Activated CD4-positive, alpha-beta T cell treated with anti-CD3 and anti-CD28 coated beads, Interleukin-2, amount 10 ng/mL, durations not matched to agents 7 days and 5 days (primary cell): ENCODE results near the gene PRX. TPM values are rescaled to one million over a fixed set of nuclear protein-coding genes. Genes with fewer than 3 reads are reported as not detected.
"Not testable (repeated sequence)": the region's sequence is repeated elsewhere in the genome, so short reads cannot be mapped to it uniquely, and the experiment has no call there.

Source experiments
- CTCF ChIA-PET: fragments of 350-600 bp; sonication (Branson Sonifier 250); formaldehyde crosslinking; loops from one replicate; lab custom pipeline; 2021; ENCODE audit warnings: antibody characterized with exemption; lab: Charles Lee
- POLR2A ChIA-PET: fragments of 350-600 bp; sonication (Branson Sonifier 250); formaldehyde crosslinking; loops from one replicate; lab custom pipeline; 2021; ENCODE audit warnings: antibody characterized with exemption; lab: Charles Lee
- DNase-seq: peaks from one replicate; pipeline ENCODE4 v3.0.0-alpha.2; 2020
- H3K27ac Mint-ChIP-seq: one replicate; pipeline ENCODE4 v1.8.0; 2021; ENCODE audit warnings: mild to moderate bottlenecking, moderate library complexity, mixed read lengths
- H3K27me3 Mint-ChIP-seq: one replicate; pipeline ENCODE4 v1.8.0; 2021; ENCODE audit warnings: mixed read lengths
- H3K36me3 Mint-ChIP-seq: one replicate; pipeline ENCODE4 v1.8.0; 2021; ENCODE audit warnings: low read depth, mixed read lengths
- H3K4me1 Mint-ChIP-seq: one replicate; pipeline ENCODE4 v1.8.0; 2021; ENCODE audit warnings: mixed read lengths
- H3K4me3 Mint-ChIP-seq: one replicate; pipeline ENCODE4 v1.8.0; 2021; ENCODE audit warnings: mild to moderate bottlenecking, moderate library complexity, mixed read lengths
- H3K9me3 Mint-ChIP-seq: one replicate; pipeline ENCODE4 v1.8.0; 2021; ENCODE audit warnings: mixed read lengths
- total RNA-seq, 2 experiments: library from RNA; stranded (reverse); gene quantifications; one replicate each; pipeline ENCODE4 v1.2.3, GENCODE V29; 2021

PRX gene
- under 1 TPM; 0.75 to 0.94 TPM for total RNA-seq

- no peaks in the 10 kb centered on the region for H3K36me3 Mint-ChIP-seq
- DNase-seq = no peak
- no peaks in the 10 kb centered on the region for H3K9me3 Mint-ChIP-seq
- no peaks in the 10 kb centered on the region for H3K27me3 Mint-ChIP-seq
- peak within 1 kb of the TSS; percentile 57 for H3K27ac Mint-ChIP-seq
- ChIA-PET POLR2A (interaction anchor here (0.6 kb wide), 1 partner anchor 26 kb away, joined by 5 read pairs; no protein-coding TSS in a partner anchor), CTCF (interaction anchor here (1.1 to 2.8 kb wide), 3 partner anchors 11 to 14 kb away, joined by 3 to 10 read pairs (median 5); no protein-coding TSS in a partner anchor)
- H3K4me3 Mint-ChIP-seq = no peak within 1 kb of the TSS
- H3K4me1 Mint-ChIP-seq = peaks cover 26% of the 10 kb centered on the region
These were observed at the start of gene PRX for GRCh38 chr19:40413291-40413845. TSS of gene PRX (minus strand) at chr19:40413378. CDS start at chr19:40407932, 5,446 bp downstream.

GRCh38 chr19:40461669-40462221 is 48.6 kb upstream of the PRX start:
- Mint-ChIP-seq H3K36me3 (peaks cover 6% of the 10 kb centered on the region), H3K27ac (no peak overlapping the region), H3K9me3 (no peaks in the 10 kb centered on the region), H3K4me3 (no peak overlapping the region), H3K27me3 (peaks cover 6% of the 10 kb centered on the region), H3K4me1 (peaks cover 32% of the 10 kb centered on the region)
- ChIA-PET CTCF (interaction anchor here (5.5 kb wide), 1 partner anchor 8 kb away, joined by 35 read pairs; no protein-coding TSS in a partner anchor), POLR2A (no interaction called here)
- no peak for DNase-seq

- no peak for DNase-seq
- Mint-ChIP-seq H3K27ac (no peak overlapping the region), H3K9me3 (no peaks in the 10 kb centered on the region), H3K4me1 (peaks cover 18% of the 10 kb centered on the region), H3K4me3 (no peak overlapping the region), H3K36me3 (no peaks in the 10 kb centered on the region), H3K27me3 (no peaks in the 10 kb centered on the region)
- POLR2A ChIA-PET = no interaction called here
- CTCF ChIA-PET = interaction anchor here (1.1 kb wide), 1 partner anchor 9 kb away, joined by 3 read pairs; no protein-coding TSS in a partner anchor
These were observed 47.0 kb upstream of the PRX start for GRCh38 chr19:40460185-40460584.

GRCh38 chr19:40458597-40458974 is 45.4 kb upstream of the PRX start:
- Mint-ChIP-seq H3K36me3 (no peaks in the 10 kb centered on the region), H3K4me1 (peaks cover 7% of the 10 kb centered on the region), H3K27ac (no peak overlapping the region), H3K4me3 (no peak overlapping the region), H3K9me3 (no peaks in the 10 kb centered on the region), H3K27me3 (no peaks in the 10 kb centered on the region)
- ChIA-PET CTCF (no interaction called here), POLR2A (no interaction called here)
- DNase-seq = no peak

GRCh38 chr19:40457953-40458596 is 44.9 kb upstream of the PRX start:
- ChIA-PET POLR2A (no interaction called here), CTCF (no interaction called here)
- Mint-ChIP-seq H3K27me3 (no peaks in the 10 kb centered on the region), H3K4me3 (no peak overlapping the region), H3K4me1 (peaks cover 7% of the 10 kb centered on the region), H3K27ac (no peak overlapping the region), H3K36me3 (no peaks in the 10 kb centered on the region), H3K9me3 (no peaks in the 10 kb centered on the region)
- DNase-seq = no peak

- Mint-ChIP-seq H3K27me3 (no peaks in the 10 kb centered on the region), H3K4me1 (peaks cover 6% of the 10 kb centered on the region), H3K27ac (no peak overlapping the region), H3K9me3 (no peaks in the 10 kb centered on the region), H3K4me3 (no peak overlapping the region), H3K36me3 (no peaks in the 10 kb centered on the region)
- no peak for DNase-seq
- CTCF ChIA-PET = interaction anchor here (0.6 to 1.5 kb wide), 3 partner anchors 10 to 25 kb away, joined by 3 read pairs; no protein-coding TSS in a partner anchor
- POLR2A ChIA-PET = no interaction called here
These were observed 43.9 kb upstream of the PRX start for GRCh38 chr19:40457048-40457447.

- H3K4me3 Mint-ChIP-seq, DNase-seq, H3K4me1 Mint-ChIP-seq, POLR2A ChIA-PET, H3K36me3 Mint-ChIP-seq, H3K27me3 Mint-ChIP-seq, H3K9me3 Mint-ChIP-seq: not testable (repeated sequence)
- peak overlapping the region; percentile 9 for H3K27ac Mint-ChIP-seq
- CTCF ChIA-PET = interaction anchor here (1.3 to 5.8 kb wide), 2 partner anchors 10 to 33 kb away, joined by 4 to 35 read pairs; partner anchors contain the start of genes BLVRB and SPTBN4
These were observed 40.8 kb upstream of the PRX start for GRCh38 chr19:40453943-40454342.

- Mint-ChIP-seq H3K27ac (no peak overlapping the region), H3K9me3 (no peaks in the 10 kb centered on the region), H3K36me3 (peaks cover 3% of the 10 kb centered on the region), H3K4me3 (no peak overlapping the region), H3K4me1 (no peaks in the 10 kb centered on the region), H3K27me3 (no peaks in the 10 kb centered on the region)
- DNase-seq = no peak
- ChIA-PET POLR2A (no interaction called here), CTCF (interaction anchor here (1.3 to 5.8 kb wide), 2 partner anchors 11 to 32 kb away, joined by 4 to 35 read pairs; partner anchors contain the start of genes BLVRB and SPTBN4)
These were observed 40.1 kb upstream of the PRX start for GRCh38 chr19:40453151-40453735.

- ChIA-PET CTCF (interaction anchor here (5.8 kb wide), 1 partner anchor 12 kb away, joined by 35 read pairs; the partner anchor contains the start of genes BLVRB and SPTBN4), POLR2A (no interaction called here)
- Mint-ChIP-seq H3K36me3 (peaks cover 3% of the 10 kb centered on the region), H3K9me3 (no peaks in the 10 kb centered on the region), H3K27me3 (no peaks in the 10 kb centered on the region), H3K27ac (no peak overlapping the region), H3K4me3 (no peak overlapping the region), H3K4me1 (no peaks in the 10 kb centered on the region)
- DNase-seq = no peak
These were observed 38.8 kb upstream of the PRX start for GRCh38 chr19:40452016-40452415.

GRCh38 chr19:40450664-40451063 is 37.5 kb upstream of the PRX start:
- Mint-ChIP-seq H3K27me3 (no peaks in the 10 kb centered on the region), H3K36me3 (peaks cover 3% of the 10 kb centered on the region), H3K9me3 (no peaks in the 10 kb centered on the region), H3K4me1 (peaks cover under 1% of the 10 kb centered on the region), H3K27ac (no peak overlapping the region), H3K4me3 (no peak overlapping the region)
- no peak for DNase-seq
- ChIA-PET CTCF (interaction anchor here (0.6 to 5.8 kb wide), 4 partner anchors 10 to 792 kb away, joined by 3 to 35 read pairs (median 4); partner anchors contain the start of genes BLVRB and SPTBN4), POLR2A (no interaction called here)

- Mint-ChIP-seq H3K4me1 (peaks cover 7% of the 10 kb centered on the region), H3K27ac (no peak overlapping the region), H3K36me3 (peaks cover 3% of the 10 kb centered on the region), H3K27me3 (no peaks in the 10 kb centered on the region), H3K4me3 (no peak overlapping the region), H3K9me3 (no peaks in the 10 kb centered on the region)
- DNase-seq = no peak
- CTCF ChIA-PET = no interaction called here
- POLR2A ChIA-PET = no interaction called here
These were observed 36.3 kb upstream of the PRX start for GRCh38 chr19:40449506-40449905.

GRCh38 chr19:40446263-40446784 is 33.1 kb upstream of the PRX start:
- no peak overlapping the region for H3K4me3 Mint-ChIP-seq
- peaks cover 19% of the 10 kb centered on the region for H3K4me1 Mint-ChIP-seq
- ChIA-PET POLR2A (no interaction called here), CTCF (interaction anchor here (0.6 to 1.6 kb wide), 3 partner anchors 10 to 20 kb away, joined by 3 to 4 read pairs (median 3); partner anchors contain the start of gene BLVRB)
- no peaks in the 10 kb centered on the region for H3K9me3 Mint-ChIP-seq
- peaks cover 4% of the 10 kb centered on the region for H3K36me3 Mint-ChIP-seq
- no peak for DNase-seq
- peak overlapping the region; percentile 10 for H3K27ac Mint-ChIP-seq
- no peaks in the 10 kb centered on the region for H3K27me3 Mint-ChIP-seq
